ENCODE data around the gene ZNF680. TPM values are rescaled to one million over a fixed set of nuclear protein-coding genes. Genes with fewer than 3 reads are reported as not detected.
"Not testable (repeated sequence)": the region's sequence is repeated elsewhere in the genome, so short reads cannot be mapped to it uniquely, and the experiment has no call there.

Gene ZNF680
- total RNA-seq, result 25.5 TPM

DNA sequence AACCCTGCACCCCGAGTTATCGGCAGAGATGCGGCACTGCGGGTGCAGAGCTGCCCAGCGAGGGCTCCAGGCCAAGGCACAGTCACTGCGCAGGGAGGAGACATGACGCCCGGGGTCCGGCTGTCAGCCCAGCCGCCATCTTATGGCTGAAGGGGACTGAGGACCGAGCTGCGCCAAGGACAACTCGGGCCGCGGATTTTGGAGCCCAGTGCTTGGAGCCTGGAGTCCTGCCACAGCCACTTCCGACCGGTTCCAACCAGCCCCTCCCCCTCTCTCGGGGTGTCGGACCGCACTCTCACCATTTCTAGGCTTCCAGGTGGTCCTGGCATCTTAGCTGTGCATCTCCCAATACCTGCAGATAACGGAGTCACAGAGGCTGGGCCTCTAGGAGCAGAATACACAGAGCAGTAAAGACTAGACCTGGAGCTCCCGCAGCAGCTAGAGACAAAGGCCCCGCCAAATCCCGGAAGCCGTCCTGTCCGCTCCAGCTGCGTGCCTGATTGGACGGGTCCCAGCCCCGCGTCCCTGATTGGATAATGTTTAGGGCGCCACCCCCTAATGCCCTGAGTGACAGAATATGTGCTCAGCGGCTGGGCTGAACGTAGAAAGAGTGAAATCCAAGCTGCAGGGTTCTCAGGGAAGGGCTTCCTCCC, at the start of gene ZNF680:
Gene ZNF680, minus strand, starts transcription at position 446 of the 653 bp plus-strand sequence. Its CDS starts 117 bp downstream, at position 329.
- DNase-seq, result peak; percentile 97

DNA sequence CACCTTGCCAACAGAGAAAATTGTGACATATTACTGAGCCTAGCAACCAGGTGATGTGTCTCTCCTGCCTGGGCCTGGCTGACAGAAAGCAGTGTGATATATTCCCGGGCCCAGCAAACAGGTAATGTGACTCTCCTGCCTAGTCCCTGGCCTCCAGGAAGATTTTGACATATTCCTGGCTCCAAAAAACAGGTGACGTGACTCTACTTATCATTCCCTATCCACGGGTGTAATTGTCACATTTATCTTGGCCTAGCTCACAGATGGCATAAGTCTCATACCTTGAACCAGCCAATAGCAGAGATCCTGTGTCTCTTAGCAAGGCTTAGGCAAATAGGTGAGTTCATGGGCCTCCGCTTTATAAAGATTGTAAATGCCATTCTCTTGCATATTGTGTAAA, 49.6 kb upstream of the ZNF680 start:
- no peak for DNase-seq

DNA sequence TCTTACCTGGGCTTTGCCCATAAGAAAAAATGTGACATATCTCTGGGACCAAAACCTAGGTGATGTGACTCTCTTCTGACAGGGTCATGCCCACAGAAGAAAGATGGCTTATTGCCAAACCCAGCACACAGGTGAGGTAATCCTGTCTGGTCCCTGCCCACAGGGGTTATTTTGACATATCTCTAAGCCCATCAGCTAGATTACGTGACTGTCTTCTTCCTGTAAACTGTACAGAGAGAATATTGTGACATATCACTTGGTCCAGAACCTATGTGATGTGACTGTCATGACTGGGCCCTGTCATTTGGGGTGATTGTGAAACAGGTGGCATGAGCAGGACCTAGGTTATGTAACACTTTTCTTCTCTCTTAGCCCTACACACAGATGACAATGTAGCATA, 48.8 kb upstream of the ZNF680 start:
- no peak for DNase-seq

DNA sequence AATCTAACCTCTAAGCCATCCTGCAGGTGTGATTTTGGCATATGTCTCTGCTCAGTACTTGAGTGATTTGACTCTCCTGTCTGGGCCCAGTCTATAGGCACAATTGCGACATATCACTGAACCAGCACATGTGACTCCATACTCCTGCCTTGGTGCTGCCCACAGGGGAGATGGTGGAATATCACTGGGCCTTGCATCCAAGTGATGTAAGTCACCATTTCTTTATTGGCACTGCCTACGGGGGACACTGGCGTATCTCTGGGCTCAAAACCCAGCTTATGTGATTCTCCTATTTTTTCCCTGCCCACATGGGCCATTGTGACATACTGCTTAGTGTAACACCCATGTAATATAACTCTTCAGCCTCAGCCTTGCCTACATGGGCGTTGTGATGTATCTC, 48.1 kb upstream of the ZNF680 start:
- no peak for DNase-seq

DNA sequence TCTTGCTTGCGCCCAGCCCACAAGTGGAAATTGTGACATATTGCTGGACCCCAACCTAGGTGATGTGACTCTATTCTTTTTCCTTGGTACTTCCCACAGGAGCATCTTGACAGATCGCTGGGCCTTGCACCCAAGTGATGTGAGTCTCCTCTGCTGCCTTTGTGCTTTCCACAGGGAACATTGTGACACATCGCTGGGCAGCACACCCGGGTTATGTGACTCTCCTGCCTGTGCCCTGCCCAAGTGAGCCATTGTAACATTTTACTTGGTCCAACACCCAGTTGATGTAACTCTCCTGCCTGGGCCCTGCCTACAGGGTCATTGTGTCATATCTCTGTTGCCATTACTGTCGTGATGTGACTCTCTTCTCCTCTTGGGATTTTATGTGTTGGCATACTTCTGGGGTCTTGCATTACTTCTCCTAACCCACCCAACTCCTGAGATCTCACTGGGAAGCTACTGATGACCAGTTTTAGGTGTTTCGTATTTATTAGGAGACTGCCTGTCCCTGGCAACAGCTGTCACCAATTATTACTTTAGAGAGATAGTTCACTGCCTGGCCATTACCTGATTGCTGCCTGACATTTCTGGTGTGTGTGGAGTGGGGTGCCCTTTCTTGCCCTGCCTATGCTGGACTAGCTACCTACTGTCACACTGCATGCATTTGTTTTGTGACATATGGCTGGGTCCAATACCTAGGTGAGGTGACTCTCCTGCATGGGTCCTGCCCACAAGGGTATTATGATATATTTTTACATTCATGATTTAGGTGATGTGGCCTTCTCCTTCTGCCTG, 45.4 kb upstream of the ZNF680 start:
- no peak for DNase-seq

DNA sequence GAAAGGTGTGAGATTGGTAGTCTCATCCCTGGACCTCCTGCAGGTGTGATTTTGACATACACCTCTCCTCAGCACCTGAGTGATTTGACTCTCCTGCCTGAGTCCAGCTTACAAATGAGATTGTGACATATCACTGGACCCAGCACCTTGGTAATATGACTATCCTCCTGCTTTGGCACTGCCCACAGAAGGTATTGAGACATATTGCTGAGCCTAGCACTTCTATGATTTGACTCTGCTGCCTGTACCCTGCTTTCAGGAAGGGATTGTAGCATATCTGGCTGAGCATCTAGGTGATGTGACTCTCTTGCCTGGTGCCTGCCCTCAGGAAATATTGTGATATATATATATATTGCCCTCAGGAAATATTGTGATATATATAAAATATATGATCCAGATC, 43.5 kb upstream of the ZNF680 start:
- no peak for DNase-seq

DNA sequence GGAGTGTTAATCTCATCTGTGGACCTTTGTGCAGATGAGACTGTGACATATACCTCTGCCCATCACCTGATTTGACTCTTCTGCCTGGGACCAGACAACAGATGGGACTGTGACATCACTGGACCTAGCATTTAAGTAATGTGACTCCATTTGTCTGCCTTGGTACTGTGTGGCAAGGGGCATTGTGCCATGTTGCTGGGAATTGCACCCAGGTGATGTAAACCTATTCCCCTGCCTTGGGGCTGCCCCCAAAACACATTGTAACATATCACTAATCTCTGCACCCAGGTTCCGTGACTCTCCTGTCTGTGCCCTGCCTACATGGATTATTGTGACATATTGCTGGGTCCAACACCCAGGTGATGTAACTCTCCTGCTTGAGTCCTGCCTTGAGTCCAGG, 40.4 kb upstream of the ZNF680 start:
- no peak for DNase-seq

DNA sequence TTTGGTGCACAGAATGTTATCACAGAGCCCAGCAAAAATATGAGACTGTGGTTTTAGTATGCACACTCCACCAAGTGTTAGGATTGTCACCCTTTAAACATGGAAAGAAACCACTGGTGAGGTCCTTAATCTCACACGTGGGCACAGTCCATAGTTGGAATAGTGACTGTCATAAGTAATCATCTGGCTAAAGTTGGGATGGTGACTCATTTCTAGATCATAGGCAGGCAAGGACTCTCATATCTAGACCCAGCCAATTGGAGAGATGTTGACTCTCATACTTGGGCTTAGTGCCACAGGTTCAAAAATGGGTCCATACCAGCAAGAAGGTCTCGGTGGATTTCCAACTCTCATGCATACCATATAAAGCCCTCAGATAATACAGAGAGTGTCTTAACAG, 39.6 kb upstream of the ZNF680 start:
- DNase-seq, result no peak

DNA sequence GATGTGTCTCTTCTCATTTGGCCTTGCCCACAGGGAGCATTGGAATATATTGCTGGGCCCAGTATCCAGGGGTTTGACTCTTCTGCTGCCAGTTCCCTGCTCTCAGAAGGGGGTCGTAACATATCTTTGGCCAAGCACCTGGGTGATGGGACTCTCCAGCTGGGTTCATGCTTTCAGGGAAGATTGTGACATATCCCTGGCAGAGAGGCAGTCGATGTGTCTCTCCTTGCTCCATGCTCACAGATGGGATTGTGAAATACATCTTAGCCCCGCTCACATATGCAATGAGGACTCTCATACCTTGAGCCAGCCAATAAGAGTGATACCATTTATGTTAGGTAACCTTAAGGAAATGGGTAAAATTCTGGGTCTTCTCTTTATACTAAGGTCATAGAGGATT, 39.2 kb upstream of the ZNF680 start:
- DNase-seq, result no peak

DNA sequence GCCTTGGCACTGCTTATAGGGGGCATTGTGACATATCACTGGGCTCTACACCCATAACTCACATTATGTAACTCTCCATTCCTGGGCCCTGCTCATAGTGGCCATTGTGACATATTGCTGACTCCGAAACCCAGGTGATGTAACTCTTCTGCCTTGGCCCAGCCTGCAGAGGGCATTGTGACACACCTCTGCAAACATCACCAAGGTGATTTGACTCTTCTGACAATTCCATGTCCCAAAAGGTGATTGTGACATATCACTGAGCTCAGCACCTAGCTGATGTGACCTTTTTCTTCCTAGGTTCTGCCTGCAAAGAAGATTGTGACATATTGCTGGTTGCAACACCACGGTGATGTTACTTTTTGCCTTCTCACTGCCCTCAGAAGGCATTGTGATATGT, 36.5 kb upstream of the ZNF680 start:
- DNase-seq, result no peak

DNA sequence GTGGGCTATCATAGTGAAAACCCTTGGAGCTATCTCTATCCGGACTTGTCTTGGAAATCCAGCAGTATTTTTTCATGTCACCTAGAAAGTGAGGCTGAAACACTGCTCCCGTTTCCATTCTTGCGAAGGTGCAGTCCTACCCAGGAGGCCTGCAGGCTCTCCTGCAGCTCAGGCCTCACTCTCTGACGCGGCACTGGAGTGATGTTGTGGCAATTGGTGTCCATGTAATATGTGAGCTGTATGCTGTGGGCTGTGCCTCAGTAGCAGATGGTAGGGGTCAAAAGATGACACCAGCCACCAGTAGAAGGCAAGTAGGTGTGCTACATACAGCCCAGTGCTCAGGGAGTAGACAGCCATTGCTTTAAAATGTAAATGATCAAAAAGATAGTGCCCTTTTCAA, 28.1 kb upstream of the ZNF680 start:
- DNase-seq, result no peak

DNA sequence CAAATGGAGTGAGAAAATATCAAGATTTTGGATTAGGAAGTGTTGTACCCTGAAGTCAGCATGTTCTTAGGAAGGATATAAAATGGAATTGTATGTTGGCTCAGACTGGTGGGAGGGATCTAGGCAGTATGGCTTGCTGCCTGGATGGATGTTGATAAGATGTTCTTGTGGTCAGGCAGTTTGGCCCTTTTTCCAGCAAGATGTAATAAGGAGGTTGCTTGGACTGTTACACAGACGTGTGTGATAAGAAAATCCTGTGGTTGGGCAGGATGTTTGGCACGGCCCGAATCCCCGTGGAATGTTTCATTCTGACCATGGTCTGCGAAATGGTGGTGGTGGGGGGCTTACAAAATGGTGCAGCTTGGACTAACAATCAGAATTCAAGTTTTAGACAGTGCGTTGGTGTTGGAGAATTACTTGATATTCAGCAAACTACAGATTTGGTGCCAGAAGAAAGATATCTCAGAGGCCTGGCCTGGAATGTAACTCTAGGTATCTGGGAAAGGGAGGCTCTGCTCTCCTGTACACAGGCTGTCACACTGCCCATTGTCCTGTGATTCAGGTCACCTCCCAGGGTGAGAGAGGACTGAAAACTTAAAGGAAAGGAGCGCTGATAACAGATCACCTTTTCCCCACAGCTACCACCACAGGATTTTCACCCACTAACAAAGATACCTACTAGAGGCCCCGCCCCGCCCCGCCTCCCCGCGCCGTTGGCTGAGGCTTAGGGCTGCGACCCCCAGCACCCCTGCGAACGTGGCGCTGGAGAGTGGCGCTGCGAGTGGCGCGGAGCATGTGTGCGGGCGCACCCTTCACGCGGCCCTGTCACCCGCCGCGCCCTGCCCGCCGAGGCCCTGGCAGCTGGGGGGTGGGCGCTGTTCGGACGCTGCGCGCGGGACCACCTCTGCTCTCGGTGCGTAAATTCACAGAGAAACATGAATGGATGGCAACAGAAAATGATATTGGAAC, 19.3 kb upstream of the ZNF680 start:
- DNase-seq, result no peak

DNA sequence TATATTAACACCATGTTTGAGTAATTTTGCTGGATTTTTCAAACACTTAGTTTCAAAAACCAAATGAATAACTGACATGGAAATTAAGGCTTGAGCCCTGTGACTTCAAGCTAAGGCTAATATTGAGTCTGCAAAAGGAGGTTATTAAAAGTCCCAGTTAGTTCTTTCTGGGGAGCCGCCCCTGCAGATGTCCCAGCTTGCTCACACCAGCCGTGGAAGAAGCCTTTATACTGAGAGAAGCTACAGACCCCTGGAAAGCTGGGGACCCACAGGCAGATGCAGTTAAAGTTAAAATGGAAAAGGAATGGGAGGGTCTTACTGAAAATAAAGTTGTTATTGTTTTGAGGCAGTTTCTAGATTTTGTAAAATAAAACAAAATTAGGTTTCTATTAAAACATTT, 18.5 kb upstream of the ZNF680 start:
- DNase-seq, result no peak

DNA sequence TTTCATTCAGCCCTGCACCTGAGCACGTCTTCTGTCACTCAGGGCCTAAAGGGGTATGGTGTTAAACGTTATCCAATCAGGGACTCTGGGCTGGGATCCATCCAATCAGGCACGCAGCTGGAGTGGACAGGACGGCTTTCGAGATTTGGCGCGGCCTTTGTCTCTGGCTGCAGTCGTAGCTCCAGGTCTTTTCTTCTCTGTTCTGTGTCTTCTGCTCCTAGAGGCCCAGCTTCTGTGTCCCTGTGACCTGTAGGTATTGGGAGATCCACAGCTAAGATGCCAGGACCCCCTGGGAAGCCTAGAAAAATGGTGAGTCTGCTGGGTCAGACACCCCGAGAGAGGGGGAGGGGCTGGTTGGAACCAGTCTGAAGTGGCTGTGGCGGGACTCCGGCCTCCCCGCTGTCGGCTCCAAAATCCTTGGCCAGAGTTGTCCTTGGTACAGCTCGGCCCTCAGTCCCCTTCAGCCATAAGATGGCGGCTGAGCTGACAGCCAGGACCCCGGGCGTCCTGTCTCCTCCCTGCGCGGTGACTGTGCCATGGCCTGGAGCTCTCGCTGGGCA, 11.7 kb upstream of the ZNF680 start:
- DNase-seq, result peak; percentile 9

DNA sequence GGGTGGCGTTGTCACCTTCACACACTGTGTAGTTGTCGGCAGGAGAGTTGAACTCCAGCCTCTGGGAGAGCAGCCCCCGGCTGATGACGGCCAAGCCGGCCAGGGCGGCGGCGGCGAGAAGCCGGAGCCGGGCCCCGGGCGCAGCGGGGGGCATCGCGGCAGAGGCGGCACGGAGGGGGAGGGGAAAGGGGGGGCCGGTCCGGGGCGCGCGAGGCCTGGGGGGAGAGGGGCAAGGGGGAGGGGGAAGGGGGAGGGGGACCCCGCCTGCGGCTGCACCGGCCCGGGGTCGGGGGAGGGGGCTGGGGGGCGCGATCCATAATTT, 7.4 kb upstream of the ZNF680 start:
- not testable (repeated sequence) for DNase-seq

DNA sequence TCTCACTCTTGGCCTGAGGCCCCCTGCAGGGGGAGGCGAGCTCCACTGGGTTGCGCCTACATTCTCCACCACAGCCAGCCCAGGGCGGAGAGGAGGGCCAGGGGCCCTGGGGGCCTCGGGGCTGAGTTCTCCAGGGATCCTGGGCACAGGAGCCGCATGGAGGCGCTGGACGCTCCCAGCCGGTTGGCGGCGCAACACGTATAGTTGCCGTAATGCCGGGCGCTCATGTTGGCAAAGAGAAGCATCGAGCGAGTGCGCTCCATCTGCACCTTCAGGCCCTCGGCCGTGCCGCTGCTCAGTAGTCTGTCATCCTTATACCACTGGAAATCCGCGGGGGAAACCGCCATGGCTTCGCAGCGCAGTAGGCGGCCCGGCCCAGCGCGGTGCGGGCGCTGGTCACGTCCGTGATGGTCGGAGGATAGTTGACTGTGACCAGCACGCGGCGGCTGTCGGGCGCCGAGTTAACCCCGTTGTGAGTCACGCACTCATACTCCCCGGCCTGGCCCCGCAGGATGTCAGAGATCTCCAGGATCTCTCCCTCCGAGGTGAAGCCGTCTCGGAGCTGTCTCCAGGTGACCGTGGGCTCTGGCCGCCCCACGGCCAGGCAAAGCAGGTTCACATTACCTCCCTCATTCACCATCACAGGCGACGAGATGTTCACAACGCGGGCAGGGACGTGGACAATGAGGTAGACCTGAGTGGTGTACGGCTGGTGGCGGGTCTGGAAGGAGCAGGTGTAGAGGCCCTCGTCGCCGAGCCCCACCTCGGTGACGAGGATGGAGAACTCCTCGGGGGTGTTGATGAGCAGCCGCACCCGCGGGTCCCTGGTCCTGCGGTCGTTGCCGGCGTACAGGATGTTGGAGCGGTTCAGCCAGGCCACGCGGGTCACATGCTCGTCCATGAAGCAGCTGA, 6.8 kb upstream of the ZNF680 start:
- DNase-seq, result not testable (repeated sequence)

DNA sequence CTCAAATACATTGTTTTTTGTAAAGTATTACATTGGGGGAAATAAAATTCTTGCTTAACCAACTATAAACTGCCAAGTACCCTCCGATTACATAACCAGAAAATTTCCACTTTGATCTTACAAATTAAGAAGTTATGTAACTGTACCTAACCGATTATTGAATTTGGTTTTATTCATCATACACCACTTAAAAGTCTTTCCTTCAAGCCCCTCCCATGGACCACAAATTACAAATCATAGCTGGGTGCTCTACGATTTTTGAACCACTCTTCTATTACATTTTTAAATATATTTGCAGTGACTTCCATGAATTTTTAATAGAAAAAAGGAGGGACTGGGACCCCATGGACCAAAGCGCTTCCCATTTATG, 630 bp downstream of the ZNF680 start:
- no peak for DNase-seq

DNA sequence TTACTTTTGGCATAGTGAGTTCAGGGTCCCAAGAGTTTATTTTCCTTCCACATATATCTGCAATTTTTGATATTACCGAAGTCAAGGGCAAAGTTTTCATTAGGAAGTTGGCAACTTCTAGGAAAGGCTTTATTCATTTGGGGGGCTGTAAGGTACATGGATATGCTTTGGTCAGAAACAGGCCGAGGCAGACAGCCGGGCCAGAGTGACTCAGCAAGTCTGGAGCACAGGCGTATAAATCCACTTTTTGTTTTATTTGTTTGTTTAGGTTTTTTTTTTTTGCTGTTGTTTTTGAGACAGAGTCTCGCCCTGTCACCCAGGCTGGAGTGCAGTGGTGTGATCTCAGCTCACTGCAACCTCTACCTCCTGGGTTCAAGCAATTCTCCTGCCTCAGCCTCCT, 3.7 kb downstream of the ZNF680 start:
- no peak for DNase-seq

DNA sequence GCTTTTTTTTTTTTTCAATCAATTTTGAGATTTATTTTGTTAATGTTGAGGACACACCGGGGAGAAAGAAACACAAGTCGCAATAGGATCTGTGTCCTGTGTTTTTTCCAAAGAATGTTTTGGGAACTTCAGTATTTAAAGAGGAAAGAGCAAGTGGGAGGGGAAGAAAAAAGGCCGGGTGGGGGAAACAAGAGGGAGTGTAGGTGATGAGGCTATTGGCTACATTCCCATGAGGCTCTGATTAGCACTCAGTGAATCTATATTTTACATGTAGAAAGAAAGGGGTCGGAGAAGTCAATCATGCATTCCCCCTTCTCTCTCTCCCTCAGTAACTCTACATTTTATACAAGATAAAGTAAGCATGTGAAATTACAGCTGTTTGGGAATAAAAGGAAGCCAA, 4.1 kb downstream of the ZNF680 start:
- DNase-seq, result no peak

DNA sequence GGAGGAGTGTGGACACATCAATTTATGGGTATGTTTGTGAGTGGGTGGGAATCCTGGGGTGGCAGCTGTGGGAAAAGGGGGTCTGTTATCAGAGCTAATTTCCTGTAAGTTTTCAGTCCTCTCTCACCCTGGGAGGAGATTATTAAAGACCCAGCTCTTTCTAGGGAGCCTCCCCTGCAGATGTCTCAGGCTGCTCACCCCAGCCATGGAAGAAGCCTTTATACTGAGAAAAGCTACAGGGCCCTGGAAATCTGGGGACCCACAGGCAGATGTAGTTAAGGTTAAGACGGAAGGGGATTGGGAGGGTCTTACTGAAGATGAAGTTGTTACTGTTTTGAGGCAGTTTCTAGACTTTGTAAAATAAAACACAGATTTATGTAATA, 4.6 kb downstream of the ZNF680 start:
- DNase-seq, result no peak

DNA sequence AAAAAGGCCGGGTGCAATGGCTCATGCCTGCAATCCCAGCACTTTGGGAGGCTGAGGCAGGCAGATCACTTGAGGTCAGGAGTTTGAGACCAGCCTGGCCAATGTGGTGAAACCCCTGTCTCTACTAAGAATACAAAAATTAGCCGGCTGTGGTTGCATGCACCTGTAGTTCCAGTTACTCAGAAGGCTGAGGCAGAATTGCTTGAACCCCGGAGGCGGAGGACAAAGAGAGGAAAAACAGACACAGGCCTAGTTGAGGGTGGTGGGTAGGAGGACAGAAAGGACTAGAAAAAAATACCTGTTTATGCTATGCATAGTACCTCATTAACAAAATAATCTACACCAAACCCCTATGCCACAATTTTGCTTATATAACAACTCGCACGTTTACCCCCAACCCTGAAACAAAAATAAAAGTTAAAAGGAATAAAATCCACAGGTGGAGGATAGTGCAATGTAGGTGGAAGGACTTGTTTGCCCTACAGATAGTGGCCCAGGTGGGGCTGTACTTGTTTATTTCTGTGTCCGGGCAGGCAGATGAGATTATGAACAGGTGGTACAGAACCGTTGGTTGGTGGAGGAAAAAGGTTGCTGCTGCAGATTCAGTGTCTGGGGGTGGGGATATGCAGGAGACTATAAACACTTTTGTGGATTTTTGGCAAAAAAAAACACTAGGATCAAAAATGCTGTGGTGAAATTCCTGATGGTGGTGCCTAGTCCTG, 5.1 kb downstream of the ZNF680 start:
- DNase-seq, result no peak
